Fibroblast of lung (primary cell): ENCODE results near the gene LINC01488. TPM values are rescaled to one million over a fixed set of nuclear protein-coding genes. Genes with fewer than 3 reads are reported as not detected.

Source experiments
- DNase-seq, 2 donors: peaks; one replicate each; pipeline versions ENCODE4 v3.0.0 to v3.0.0-alpha.2; 2010; ENCODE audit warnings: low read depth in 2 of 2
- H2AFZ ChIP-seq: 2 replicates; pipeline ENCODE4 v1.5.1; 2012; ENCODE audit warnings: low read length, control low read depth, inconsistent platforms
- H3K27ac ChIP-seq: 2 replicates; pipeline ENCODE4 v1.5.1; 2011; ENCODE audit warnings: low read length, control low read depth; ENCODE audit not compliant: insufficient read depth
- H3K27me3 ChIP-seq: 2 replicates; pipeline ENCODE4 v1.5.1; 2011; ENCODE audit warnings: mild to moderate bottlenecking, low read length; ENCODE audit not compliant: control insufficient read depth, insufficient read depth
- H3K36me3 ChIP-seq: 2 replicates; pipeline ENCODE4 v1.5.1; 2011; ENCODE audit warnings: low read length; ENCODE audit not compliant: control insufficient read depth, insufficient read depth
- H3K4me1 ChIP-seq: 2 replicates; pipeline ENCODE4 v1.5.1; 2011; ENCODE audit warnings: low read length; ENCODE audit not compliant: control insufficient read depth, insufficient read depth; ENCODE audit errors: extremely low read depth
- H3K4me2 ChIP-seq: 2 replicates; pipeline ENCODE4 v1.5.1; 2011; ENCODE audit warnings: low read length, control low read depth; ENCODE audit not compliant: insufficient read depth; ENCODE audit errors: extremely low read depth
- H3K4me3 ChIP-seq, 4 experiments: fragments of 200-600 bp in 1 of 4; sonication (generic) in 1 of 4; replicated peaks in 1 of 4; 2 replicates each; pipeline ENCODE4 v1.5.1; 2011 to 2016; ENCODE audit warnings: low read length in 4 of 4, low read depth in 3 of 4, mild to moderate bottlenecking in 3 of 4, control low read depth in 2 of 4, inconsistent platforms in 1 of 4, mixed read lengths in 1 of 4; ENCODE audit not compliant: insufficient read depth in 1 of 4; ENCODE audit errors: control extremely low read depth in 1 of 4
- H3K79me2 ChIP-seq: 2 replicates; pipeline ENCODE4 v1.5.1; 2012; ENCODE audit warnings: mild to moderate bottlenecking, low read length, inconsistent platforms; ENCODE audit not compliant: control insufficient read depth, insufficient read depth
- H3K9ac ChIP-seq: 2 replicates; pipeline ENCODE4 v1.5.1; 2011; ENCODE audit warnings: mild to moderate bottlenecking, low read length, control low read depth; ENCODE audit not compliant: insufficient read depth
- H3K9me3 ChIP-seq: 2 replicates; pipeline ENCODE4 v1.5.1; 2012; ENCODE audit warnings: low read depth, low read length; ENCODE audit not compliant: control insufficient read depth, insufficient read depth
- H4K20me1 ChIP-seq: 2 replicates; pipeline ENCODE4 v1.5.1; 2011; ENCODE audit warnings: low read length; ENCODE audit not compliant: control insufficient read depth, insufficient read depth; ENCODE audit errors: extremely low read depth
- CTCF ChIP-seq, 2 donors: IDR thresholded peaks in 1 of 2; conservative IDR thresholded peaks in 1 of 2; 1 replicate in 1 of 2; 2 replicates in 1 of 2; pipeline ENCODE4 v1.5.1; 2011 to 2012; ENCODE audit warnings: low read length in 2 of 2, control low read depth in 1 of 2, inconsistent platforms in 1 of 2, low read depth in 1 of 2, mild to moderate bottlenecking in 1 of 2
- EZH2 ChIP-seq: IDR thresholded peaks from 2 replicates; pipeline ENCODE4 v1.5.1; 2012; ENCODE audit warnings: low read length, control low read depth, mild to moderate bottlenecking; ENCODE audit errors: missing control alignments
- polyA plus RNA-seq, 2 donors: library from polyadenylated mRNA; depleted of rRNA in 1 of 2; stranded (reverse) in 1 of 2; unstranded in 1 of 2; fragments of >200 nt; gene quantifications; 2 replicates each; pipeline ENCODE4 v1.2.1, GENCODE V29; 2011 to 2012; ENCODE audit warnings: missing spikeins in 1 of 2
- total RNA-seq: library from RNA; depleted of rRNA; stranded (reverse); fragments of >200 nt; gene quantifications from 2 replicates; pipeline ENCODE4 v1.2.1, GENCODE V29; 2014

Gene LINC01488
- total and polyA plus RNA-seq, 2 donors (not counting 1 experiment from before 2014, with no cell fraction given), result not detected

GRCh38 chr11:69511358-69512055 lies 30.0 kb downstream of the LINC01488 start:
- no peaks in the 10 kb centered on the region for H4K20me1 ChIP-seq
- no peaks in the 10 kb centered on the region for H3K9me3 ChIP-seq
- no peak overlapping the region for H2AFZ ChIP-seq
- TF ChIP-seq CTCF (conservative IDR thresholded peaks at IDR 0.05 in 1 of 2, IDR thresholded peaks at IDR 0.05 in 1 of 2; ENCODE audit: low read depth in 1 of 2, low read length in 2 of 2), result no peak
- no peak for TF ChIP-seq EZH2
- DNase-seq, result peak; percentile 13 to 45
- peaks cover 3% of the 10 kb centered on the region for H3K4me1 ChIP-seq
- H3K27me3 ChIP-seq, result no peaks in the 10 kb centered on the region
- H3K4me2 ChIP-seq, result no peak overlapping the region
- no peaks in the 10 kb centered on the region for H3K36me3 ChIP-seq
- H3K4me3 ChIP-seq, result no peak overlapping the region
- H3K79me2 ChIP-seq, result no peaks in the 10 kb centered on the region
- H3K9ac ChIP-seq, result no peak overlapping the region
- H3K27ac ChIP-seq, result no peak overlapping the region

GRCh38 chr11:69512136-69512535 lies 30.7 kb downstream of the LINC01488 start:
- Histone ChIP-seq H2AFZ (no peak overlapping the region), H3K9ac (no peak overlapping the region), H3K9me3 (no peaks in the 10 kb centered on the region), H3K79me2 (no peaks in the 10 kb centered on the region), H3K27me3 (no peaks in the 10 kb centered on the region), H3K4me3 (no peak overlapping the region), H3K27ac (no peak overlapping the region), H3K4me1 (peaks cover 4% of the 10 kb centered on the region), H3K4me2 (no peak overlapping the region), H4K20me1 (no peaks in the 10 kb centered on the region), H3K36me3 (no peaks in the 10 kb centered on the region)
- DNase-seq, result no peak
- TF ChIP-seq EZH2, result no peak
- TF ChIP-seq CTCF (conservative IDR thresholded peaks at IDR 0.05 in 1 of 2, IDR thresholded peaks at IDR 0.05 in 1 of 2; ENCODE audit: low read depth in 1 of 2, low read length in 2 of 2), result no peak

GRCh38 chr11:69512790-69513189 lies 31.3 kb downstream of the LINC01488 start:
- DNase-seq, result no peak
- no peak overlapping the region for H3K4me3 ChIP-seq
- H3K27ac ChIP-seq, result no peak overlapping the region
- no peak overlapping the region for H3K9ac ChIP-seq
- no peaks in the 10 kb centered on the region for H4K20me1 ChIP-seq
- H3K36me3 ChIP-seq, result no peaks in the 10 kb centered on the region
- H3K4me2 ChIP-seq, result no peak overlapping the region
- no peaks in the 10 kb centered on the region for H3K9me3 ChIP-seq
- H2AFZ ChIP-seq, result no peak overlapping the region
- no peak for TF ChIP-seq CTCF (conservative IDR thresholded peaks at IDR 0.05 in 1 of 2, IDR thresholded peaks at IDR 0.05 in 1 of 2; ENCODE audit: low read depth in 1 of 2, low read length in 2 of 2)
- no peak for TF ChIP-seq EZH2
- H3K79me2 ChIP-seq, result no peaks in the 10 kb centered on the region
- peaks cover 6% of the 10 kb centered on the region for H3K4me1 ChIP-seq
- H3K27me3 ChIP-seq, result no peaks in the 10 kb centered on the region
